BLaER1 treated with 17β-estradiol and CSF1 and Interleukin-3, amounts not matched to agents 10 nM and 100 nM (cell line): ENCODE results near the gene SNRNP35.

Experiments used
- H3K27ac ChIP-seq, 11 experiments: shearing (Covaris generic); formaldehyde crosslinking; 2 replicates each; pipeline ENCODE4 v1.8.1; 2022
- H3K27me3 ChIP-seq, 11 experiments: shearing (Covaris generic); formaldehyde crosslinking; 2 replicates each; pipeline ENCODE4 v1.8.1; 2022
- H3K36me3 ChIP-seq, 11 experiments: shearing (Covaris generic); formaldehyde crosslinking; 2 replicates each; pipeline ENCODE4 v1.8.1; 2022
- H3K4me1 ChIP-seq, 10 experiments: shearing (Covaris generic); formaldehyde crosslinking; 2 replicates each; pipeline ENCODE4 v1.8.1; 2022
- H3K4me2 ChIP-seq, 11 experiments: shearing (Covaris generic); formaldehyde crosslinking; 2 replicates each; pipeline ENCODE4 v1.8.1; 2022
- H3K4me3 ChIP-seq, 10 experiments: shearing (Covaris generic); formaldehyde crosslinking; 2 replicates each; pipeline ENCODE4 v1.8.1; 2022
- H3K9ac ChIP-seq, 11 experiments: shearing (Covaris generic); formaldehyde crosslinking; 2 replicates each; pipeline ENCODE4 v1.8.1; 2022
- H3K9me3 ChIP-seq, 11 experiments: shearing (Covaris generic); formaldehyde crosslinking; replicated peaks in 1 of 11; 2 replicates each; pipeline ENCODE4 v1.8.1; 2022
- H4K20me1 ChIP-seq, 11 experiments: shearing (Covaris generic); formaldehyde crosslinking; 2 replicates each; pipeline ENCODE4 v1.8.1; 2022
- Cebpa-rat ChIP-seq, 11 experiments: shearing (Covaris generic); IDR thresholded peaks; 2 replicates each; pipeline ENCODE4 v1.8.1; 2022

The SNRNP35 gene

GRCh38 chr12:123468786-123469185, 10.8 kb downstream of the SNRNP35 start:
- Histone ChIP-seq H3K27me3 (no peaks in the 10 kb centered on the region), H3K36me3 (peaks cover 46 to 85% (median 61%) of the 10 kb centered on the region in 11 experiments), H4K20me1 (peaks cover 26 to 85% (median 65%) of the 10 kb centered on the region in 11 experiments; a peak in 18 of 22 replicates), H3K4me3 (no peak overlapping the region), H3K9ac (peak overlapping the region in 1 of 11 experiments; percentile 7; a peak in 1 of 22 replicates), H3K9me3 (no peaks in the 10 kb centered on the region), H3K4me1 (peaks cover 0 to 35% (median 27%) of the 10 kb centered on the region in 10 experiments; a peak in 15 of 20 replicates), H3K4me2 (peak overlapping the region in 10 of 11 experiments; percentile 7 to 67 (median 58); a peak in 17 of 22 replicates), H3K27ac (no peak overlapping the region)
- no peak for TF ChIP-seq Cebpa-rat (IDR thresholded peaks at IDR 0.05)

GRCh38 chr12:123469978-123470377, 12.0 kb downstream of the SNRNP35 start:
- Histone ChIP-seq H3K27ac (no peak overlapping the region), H3K9ac (no peak overlapping the region), H3K4me2 (no peak overlapping the region), H3K36me3 (peaks cover 36 to 85% (median 54%) of the 10 kb centered on the region in 11 experiments), H3K4me3 (no peak overlapping the region), H3K4me1 (peaks cover 0 to 42% (median 32%) of the 10 kb centered on the region in 10 experiments; a peak in 15 of 20 replicates), H4K20me1 (peaks cover 25 to 85% (median 64%) of the 10 kb centered on the region in 11 experiments; a peak in 18 of 22 replicates), H3K27me3 (no peaks in the 10 kb centered on the region), H3K9me3 (no peaks in the 10 kb centered on the region)
- TF ChIP-seq Cebpa-rat (IDR thresholded peaks at IDR 0.05), result no peak

GRCh38 chr12:123471374-123472068, 13.6 kb downstream of the SNRNP35 start:
- no peaks in the 10 kb centered on the region for H3K27me3 ChIP-seq
- no peak overlapping the region for H3K27ac ChIP-seq
- no peak overlapping the region for H3K4me2 ChIP-seq
- H3K4me3 ChIP-seq, result no peak overlapping the region
- H3K4me1 ChIP-seq, result peaks cover 0 to 44% (median 32%) of the 10 kb centered on the region in 10 experiments; a peak in 15 of 20 replicates
- no peak overlapping the region for H3K9ac ChIP-seq
- H4K20me1 ChIP-seq, result peaks cover 16 to 74% (median 49%) of the 10 kb centered on the region in 11 experiments; a peak in 18 of 22 replicates
- peaks cover 23 to 80% (median 45%) of the 10 kb centered on the region in 11 experiments for H3K36me3 ChIP-seq
- no peaks in the 10 kb centered on the region for H3K9me3 ChIP-seq
- TF ChIP-seq Cebpa-rat (IDR thresholded peaks at IDR 0.05), result peak in 1 of 11 experiments; percentile 52; a peak in 1 of 22 replicates

- Histone ChIP-seq H3K4me1 (peaks cover 0 to 41% (median 27%) of the 10 kb centered on the region in 10 experiments; a peak in 15 of 20 replicates), H3K4me2 (no peak overlapping the region), H3K27ac (no peak overlapping the region), H3K27me3 (no peaks in the 10 kb centered on the region), H3K9me3 (no peaks in the 10 kb centered on the region), H3K4me3 (no peak overlapping the region), H3K9ac (no peak overlapping the region), H4K20me1 (peaks cover 16 to 66% (median 40%) of the 10 kb centered on the region in 11 experiments; a peak in 18 of 22 replicates), H3K36me3 (peaks cover 23 to 80% (median 41%) of the 10 kb centered on the region in 11 experiments)
- TF ChIP-seq Cebpa-rat (IDR thresholded peaks at IDR 0.05), result no peak
These were observed 14.5 kb downstream of the SNRNP35 start for GRCh38 chr12:123472438-123472849.

- no peaks in the 10 kb centered on the region for H3K9me3 ChIP-seq
- peaks cover 0 to 30% (median 8%) of the 10 kb centered on the region in 10 experiments; a peak in 11 of 20 replicates for H3K4me1 ChIP-seq
- no peak overlapping the region; a peak in 1 of 22 replicates for H3K9ac ChIP-seq
- no peak for TF ChIP-seq Cebpa-rat (IDR thresholded peaks at IDR 0.05)
- H3K4me2 ChIP-seq, result 0 out of 22 replicates have a peak overlapping the region, but pooled peaks of 1 of the 11 experiments have one; percentile 7
- no peak overlapping the region for H3K27ac ChIP-seq
- H4K20me1 ChIP-seq, result peaks cover 6 to 44% (median 18%) of the 10 kb centered on the region in 11 experiments; a peak in 16 of 22 replicates
- peaks cover 20 to 91% (median 39%) of the 10 kb centered on the region in 11 experiments for H3K36me3 ChIP-seq
- H3K4me3 ChIP-seq, result no peak overlapping the region
- H3K27me3 ChIP-seq, result no peaks in the 10 kb centered on the region
These were observed 16.7 kb downstream of the SNRNP35 start for GRCh38 chr12:123474485-123475245.

GRCh38 chr12:123475246-123475703, 17.3 kb downstream of the SNRNP35 start:
- no peaks in the 10 kb centered on the region for H3K9me3 ChIP-seq
- no peak for TF ChIP-seq Cebpa-rat (IDR thresholded peaks at IDR 0.05)

GRCh38 chr12:123478069-123478468, 20.1 kb downstream of the SNRNP35 start:
- TF ChIP-seq Cebpa-rat (IDR thresholded peaks at IDR 0.05), result no peak
- H3K27ac ChIP-seq, result no peak overlapping the region
- H3K27me3 ChIP-seq, result no peaks in the 10 kb centered on the region
- no peak overlapping the region for H3K4me3 ChIP-seq
- H4K20me1 ChIP-seq, result peaks cover 0 to 18% (median 0%) of the 10 kb centered on the region in 11 experiments; a peak in 4 of 22 replicates
- peaks cover 0 to 66% (median 8%) of the 10 kb centered on the region in 11 experiments; a peak in 10 of 22 replicates for H3K36me3 ChIP-seq
- H3K4me1 ChIP-seq, result peaks cover 0 to 28% (median 8%) of the 10 kb centered on the region in 10 experiments; a peak in 11 of 20 replicates
- H3K4me2 ChIP-seq, result peak overlapping the region in 5 of 11 experiments; percentile 14 to 44 (median 29); a peak in 7 of 22 replicates
- H3K9me3 ChIP-seq, result no peaks in the 10 kb centered on the region
- no peak overlapping the region for H3K9ac ChIP-seq

More at GRCh38 chr12:123475246-123475703, 17.3 kb downstream of the SNRNP35 start:
- Histone ChIP-seq H3K36me3 (peaks cover 20 to 91% (median 33%) of the 10 kb centered on the region in 11 experiments), H3K27me3 (no peaks in the 10 kb centered on the region), H3K4me1 (peaks cover 0 to 28% (median 8%) of the 10 kb centered on the region in 10 experiments; a peak in 11 of 20 replicates), H3K27ac (no peak overlapping the region), H3K4me2 (0 out of 22 replicates have a peak overlapping the region, but pooled peaks of 1 of the 11 experiments have one; percentile 7), H3K9ac (no peak overlapping the region), H4K20me1 (peaks cover 0 to 39% (median 14%) of the 10 kb centered on the region in 11 experiments; a peak in 11 of 22 replicates), H3K4me3 (no peak overlapping the region)

- no peak overlapping the region for H3K4me3 ChIP-seq
- TF ChIP-seq Cebpa-rat (IDR thresholded peaks at IDR 0.05), result no peak
- H3K27ac ChIP-seq, result no peak overlapping the region
These were observed 20.8 kb downstream of the SNRNP35 start for GRCh38 chr12:123478762-123479161.

More at GRCh38 chr12:123478762-123479161, 20.8 kb downstream of the SNRNP35 start:
- peaks cover 0 to 4% (median 0%) of the 10 kb centered on the region in 11 experiments; a peak in 5 of 22 replicates for H3K27me3 ChIP-seq
- H3K4me1 ChIP-seq, result peaks cover under 1 to 35% (median 12%) of the 10 kb centered on the region in 10 experiments; a peak in 18 of 20 replicates
- H3K9ac ChIP-seq, result no peak overlapping the region
- no peak overlapping the region for H3K4me2 ChIP-seq
- peaks cover 0 to 14% (median 0%) of the 10 kb centered on the region in 11 experiments; a peak in 4 of 22 replicates for H4K20me1 ChIP-seq
- no peaks in the 10 kb centered on the region for H3K9me3 ChIP-seq
- peaks cover 0 to 59% (median 8%) of the 10 kb centered on the region in 11 experiments; a peak in 10 of 22 replicates for H3K36me3 ChIP-seq
